Measurements from ENCODE around the gene PHF2.

Gene PHF2

DNA sequence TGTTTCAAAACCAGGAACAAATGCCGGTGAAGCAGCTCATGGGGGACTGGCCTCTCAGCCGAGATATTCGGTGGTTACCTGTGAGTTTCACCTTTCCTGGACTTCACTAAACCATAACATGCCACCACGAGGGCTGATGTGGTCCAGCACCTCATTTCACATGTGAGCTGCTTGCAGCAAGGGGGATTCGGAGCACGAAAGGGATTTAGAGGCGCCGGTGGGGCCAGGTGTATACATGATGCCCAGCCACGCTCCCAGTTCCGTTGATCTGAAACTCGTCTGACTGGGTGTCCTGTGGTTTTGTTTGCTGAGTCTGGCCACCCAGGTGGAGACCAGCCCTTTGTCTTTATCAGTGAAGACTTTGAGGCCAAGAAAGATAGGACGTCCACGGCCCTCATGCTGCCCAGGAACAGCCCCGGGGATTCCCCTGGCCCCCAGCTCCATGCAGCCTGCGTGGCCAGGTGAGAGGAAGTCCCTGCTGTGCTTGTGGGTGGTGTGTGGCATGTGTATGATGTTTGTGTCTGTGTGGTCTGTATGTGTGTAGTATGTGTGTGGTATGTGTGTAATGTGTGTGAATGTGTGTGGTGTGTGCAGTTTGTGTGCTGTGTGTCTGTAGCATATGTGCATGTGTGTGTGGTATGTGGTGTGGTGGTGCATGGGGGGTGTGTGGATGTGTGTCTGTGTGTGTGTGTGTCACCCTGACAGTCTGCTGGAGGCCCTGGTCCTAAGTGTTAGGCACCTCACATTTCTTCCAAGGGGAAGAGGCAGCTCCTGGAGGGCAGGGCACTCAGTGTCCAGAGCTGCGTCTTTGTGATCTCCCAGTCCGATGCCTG is 23.4 kb downstream of the PHF2 start:
- no peak for DNase-seq (ENCODE audit: low read depth in 2 of 2, low spot score in 1 of 2)

DNA sequence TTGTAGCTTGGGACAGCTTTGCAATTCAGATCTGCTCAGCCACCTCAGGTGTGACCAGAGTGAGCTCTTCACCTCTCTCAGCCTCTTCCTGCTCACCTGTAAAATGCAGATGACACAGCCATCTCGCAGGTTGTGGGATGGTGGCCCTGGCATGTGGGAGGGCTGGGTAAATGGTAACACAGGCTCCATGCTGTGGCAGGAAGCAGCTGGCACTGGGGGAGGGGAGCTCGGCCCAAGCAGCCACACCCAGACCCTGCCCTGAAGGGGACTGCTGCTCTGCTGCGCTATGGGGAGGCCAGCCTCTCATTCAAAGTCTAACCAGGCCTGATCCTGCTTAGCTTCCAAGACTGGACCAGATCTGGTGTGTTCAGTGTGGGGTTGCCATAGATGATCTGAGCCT is 24.1 kb downstream of the PHF2 start:
- DNase-seq (ENCODE audit: low read depth in 2 of 2, low spot score in 1 of 2), result no peak

DNA sequence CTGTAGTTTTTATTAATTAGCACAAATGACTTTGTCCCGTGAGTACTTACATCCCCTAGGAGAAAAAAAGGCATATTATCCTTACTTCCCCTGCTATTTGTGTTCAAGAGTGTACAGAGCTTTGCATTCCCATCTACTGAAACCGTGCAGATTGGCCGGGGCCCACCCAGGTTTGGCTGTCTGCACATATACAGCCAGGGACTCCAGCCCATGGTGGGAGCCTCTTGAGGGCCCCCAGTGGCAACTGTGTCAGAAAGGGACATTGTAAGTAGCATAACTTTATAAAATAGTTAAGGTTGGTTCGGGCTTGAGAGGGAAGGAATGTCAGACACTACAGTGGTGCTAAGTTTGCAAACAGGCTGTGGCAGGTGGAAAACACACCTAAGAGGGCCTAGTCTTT is 24.7 kb downstream of the PHF2 start:
- no peak for DNase-seq (ENCODE audit: low read depth in 2 of 2, low spot score in 1 of 2)

GRCh38 chr9:93601666-93602065 is 25.3 kb downstream of the PHF2 start:
- no peak for DNase-seq (ENCODE audit: low read depth in 2 of 2, low spot score in 1 of 2)

DNA sequence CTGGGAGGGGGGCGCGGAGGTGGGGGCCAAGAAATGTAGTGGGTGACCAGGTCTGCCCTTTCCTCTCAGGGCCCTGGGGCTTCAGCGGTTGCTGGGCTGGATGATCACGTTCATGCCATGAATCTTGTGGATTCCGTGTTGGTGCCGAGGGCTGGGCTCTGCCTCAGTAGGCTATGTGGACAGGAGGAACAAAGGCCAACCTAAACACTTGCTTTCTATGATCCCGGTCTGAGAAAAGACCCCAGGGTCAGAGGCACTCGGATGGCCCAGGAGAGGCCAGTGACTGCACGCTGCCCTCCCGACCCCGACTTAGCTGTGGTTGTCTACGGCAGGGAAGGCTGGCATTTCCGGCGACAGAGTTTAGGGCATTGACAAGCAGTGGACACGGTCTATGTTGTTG is 26.6 kb downstream of the PHF2 start:
- DNase-seq (ENCODE audit: low read depth in 2 of 2, low spot score in 1 of 2), result no peak

- DNase-seq (ENCODE audit: low read depth in 2 of 2, low spot score in 1 of 2), result no peak
These were observed 27.5 kb downstream of the PHF2 start for GRCh38 chr9:93603906-93604326.

DNA sequence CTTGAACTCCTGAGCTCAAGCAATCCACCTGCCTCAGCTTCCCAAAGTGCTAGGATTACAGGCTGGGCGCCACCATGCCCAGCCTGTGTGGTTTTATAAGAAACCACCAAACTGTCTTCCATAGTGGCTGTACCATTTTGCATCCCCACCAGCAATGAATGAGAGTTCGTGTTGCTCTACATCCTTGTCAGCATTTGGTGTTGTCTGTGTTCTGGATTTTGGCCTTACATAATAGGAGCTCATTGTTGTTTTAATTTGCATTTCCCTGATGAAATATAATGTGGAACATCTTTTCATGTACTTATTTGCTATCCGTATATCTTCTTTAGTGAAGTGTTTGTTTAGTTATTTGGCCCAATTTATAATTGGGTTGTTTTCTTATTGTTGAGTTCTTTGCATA is 29.8 kb downstream of the PHF2 start:
- no peak for DNase-seq (ENCODE audit: low read depth in 2 of 2, low spot score in 1 of 2)

DNA sequence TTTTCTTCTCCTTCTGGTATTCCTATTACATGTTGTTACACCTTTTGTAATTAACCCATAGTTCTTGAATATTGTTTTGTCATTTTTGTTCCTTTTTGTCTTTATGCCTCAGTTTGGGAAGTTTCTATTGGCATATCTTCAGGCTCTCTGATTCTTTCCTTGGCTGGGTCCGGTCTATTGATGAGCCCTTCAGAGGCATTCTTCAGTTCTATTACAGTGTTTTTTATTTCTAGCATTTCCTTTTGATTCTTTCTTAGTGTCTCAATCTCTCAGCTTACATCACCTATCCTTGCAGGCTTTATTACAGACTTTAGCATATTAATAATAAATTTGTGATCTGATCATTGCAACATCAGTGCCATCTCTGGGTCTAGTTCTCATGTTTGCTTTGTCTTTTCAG is 33.8 kb downstream of the PHF2 start:
- DNase-seq (ENCODE audit: low read depth in 2 of 2, low spot score in 1 of 2), result no peak

DNA sequence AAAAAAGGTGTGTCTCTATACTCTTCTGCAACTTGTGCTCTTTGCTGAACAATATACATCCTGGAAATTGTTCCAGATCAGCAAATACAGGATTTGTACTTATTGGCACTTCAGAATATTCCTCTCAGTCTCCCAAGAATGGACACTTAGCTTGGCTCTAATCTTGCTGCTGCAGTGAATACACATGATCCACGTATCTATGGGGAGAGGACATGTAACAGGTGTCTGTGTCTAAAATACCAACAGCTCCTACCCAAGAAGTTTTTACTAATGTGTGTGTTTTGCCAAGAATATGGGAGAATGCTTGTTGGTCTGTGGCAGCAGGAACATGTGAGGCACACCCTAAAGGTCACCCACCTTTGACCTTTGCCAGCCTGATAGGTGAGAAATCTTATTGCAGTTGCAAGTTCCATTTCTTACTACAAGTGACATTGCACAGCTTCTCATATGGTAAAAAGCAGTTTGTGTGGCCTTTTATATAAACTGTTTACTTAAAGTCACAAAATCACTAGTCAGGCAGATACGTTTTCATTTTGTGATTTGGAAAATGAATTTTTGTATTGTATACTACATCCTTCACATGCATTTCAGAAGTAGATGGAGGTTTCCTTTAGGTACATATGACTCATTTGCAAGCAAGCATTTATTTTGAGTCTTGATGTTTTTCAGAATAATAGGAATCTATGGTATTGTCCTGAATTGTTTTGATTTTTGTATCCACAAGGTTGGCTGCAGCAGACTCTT is 35.8 kb downstream of the PHF2 start:
- DNase-seq (ENCODE audit: low read depth in 2 of 2, low spot score in 1 of 2), result no peak

DNA sequence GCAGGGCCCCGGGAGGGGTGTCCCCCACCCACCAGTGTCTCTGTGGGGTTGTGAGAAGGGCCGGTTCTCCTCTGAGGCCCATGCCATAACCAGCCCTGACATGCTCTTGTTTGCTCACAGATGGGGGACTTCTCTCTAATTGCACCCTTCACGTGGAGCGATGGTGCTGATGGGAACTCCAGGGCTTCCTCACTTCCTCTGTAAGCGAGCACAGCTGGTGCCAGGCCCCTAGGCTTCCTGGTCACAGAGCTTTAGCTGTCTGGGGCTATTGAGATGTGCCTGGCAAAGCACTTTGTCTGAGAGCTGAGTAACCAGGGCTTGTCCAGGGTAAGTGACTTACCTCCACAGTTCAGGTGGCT is 36.4 kb downstream of the PHF2 start:
- DNase-seq (ENCODE audit: low read depth in 2 of 2, low spot score in 1 of 2), result no peak

DNA sequence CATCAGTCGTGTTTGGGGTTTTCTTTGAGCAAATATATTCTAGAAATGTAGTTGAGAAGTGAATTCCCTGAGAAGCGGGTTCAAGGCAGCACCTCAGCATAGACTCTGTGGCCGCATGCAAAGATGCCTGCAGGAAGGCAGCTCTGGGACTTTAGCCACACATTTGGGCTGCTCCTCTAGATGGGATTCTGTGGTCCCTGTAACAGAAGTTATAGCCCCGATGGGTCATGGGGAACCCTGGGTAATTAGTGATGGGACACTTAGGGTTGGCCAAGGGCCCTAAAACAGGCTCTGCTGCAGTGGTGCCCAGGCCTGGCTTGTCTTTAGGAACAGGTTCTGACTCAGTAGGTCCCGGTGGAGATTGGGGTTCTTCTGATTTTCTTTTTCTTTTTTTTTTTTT is 36.8 kb downstream of the PHF2 start:
- no peak for DNase-seq (ENCODE audit: low read depth in 2 of 2, low spot score in 1 of 2)

- no peak for DNase-seq (ENCODE audit: low read depth in 2 of 2, low spot score in 1 of 2)
These were observed 37.4 kb downstream of the PHF2 start for GRCh38 chr9:93613791-93614190.

DNA sequence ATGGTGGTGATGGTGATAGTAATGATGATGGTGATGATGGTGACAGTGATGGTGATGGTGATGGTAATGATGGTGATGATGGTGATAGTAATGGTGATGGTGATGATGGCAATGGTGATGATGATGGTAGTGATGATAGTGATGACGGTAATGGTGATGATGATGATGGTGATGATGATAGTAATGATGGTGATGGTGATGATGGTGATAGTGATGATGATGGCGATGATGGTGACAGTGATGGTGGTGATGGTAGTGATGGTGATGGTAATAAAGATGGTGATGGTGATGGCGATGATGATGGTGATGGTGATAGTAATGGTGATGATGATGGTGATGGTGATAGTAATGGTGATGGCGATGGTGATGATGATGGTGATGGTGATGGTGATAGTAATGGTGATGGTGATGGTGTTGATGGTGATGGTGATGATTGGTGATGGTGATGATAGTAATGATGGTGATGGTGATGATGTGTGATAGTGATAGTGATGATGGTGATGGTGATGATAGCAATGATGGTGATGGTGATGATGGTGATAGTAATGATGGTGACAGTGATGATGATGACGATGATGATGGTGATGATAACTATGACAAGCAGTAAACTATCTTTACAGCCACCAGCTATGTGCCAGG is 38.6 kb downstream of the PHF2 start:
- no peak for DNase-seq (ENCODE audit: low read depth in 2 of 2, low spot score in 1 of 2)

DNA sequence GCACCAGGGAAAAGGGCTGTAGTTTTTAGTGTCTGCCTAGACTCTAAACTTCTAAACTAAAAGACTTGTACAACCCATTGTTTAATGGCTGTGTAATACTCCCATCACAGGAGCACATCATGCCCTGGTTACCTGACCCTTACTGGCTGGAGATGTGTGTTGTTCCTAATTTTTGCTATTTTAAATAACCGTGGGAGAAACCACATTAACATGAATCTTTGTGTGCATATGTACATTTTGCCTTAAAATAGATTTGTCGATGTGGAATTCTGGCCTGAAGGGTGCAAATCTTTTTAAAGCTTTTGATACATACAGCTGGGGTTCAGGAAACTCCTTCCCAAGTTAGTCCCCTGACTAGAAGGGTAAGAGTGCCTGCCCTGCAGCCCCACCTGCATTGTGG is 39.7 kb downstream of the PHF2 start:
- DNase-seq (ENCODE audit: low read depth in 2 of 2, low spot score in 1 of 2), result no peak

- no peak for DNase-seq (ENCODE audit: low read depth in 2 of 2, low spot score in 1 of 2)
These were observed 40.9 kb downstream of the PHF2 start for GRCh38 chr9:93617273-93617672.

DNA sequence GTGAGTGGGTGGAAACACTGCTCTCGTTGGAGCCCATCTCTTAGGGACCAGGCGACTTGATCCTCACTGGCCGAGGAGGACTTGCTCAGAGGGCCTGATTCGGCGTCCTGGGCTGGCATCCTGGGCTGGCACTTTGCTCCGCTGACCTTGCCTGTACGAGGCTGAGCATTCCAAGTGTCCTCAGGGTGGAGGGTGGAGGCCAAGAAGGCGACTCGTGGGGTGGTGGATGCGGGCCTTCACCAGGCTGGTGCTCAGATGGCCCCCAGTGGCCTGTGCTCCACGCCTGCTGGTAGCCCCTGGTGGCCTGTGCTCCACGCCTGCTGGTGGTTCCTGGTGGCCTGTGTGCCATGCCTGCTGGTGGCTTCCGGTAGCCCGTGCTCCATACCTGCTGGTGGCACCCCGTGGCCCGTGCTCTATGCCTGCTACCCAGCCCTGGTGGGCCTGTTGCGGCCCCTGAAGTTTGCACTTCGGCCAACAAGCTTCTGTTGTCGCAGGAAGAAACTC is 42.9 kb downstream of the PHF2 start:
- no peak for DNase-seq (ENCODE audit: low read depth in 2 of 2, low spot score in 1 of 2)

GRCh38 chr9:93620041-93620506 is 43.7 kb downstream of the PHF2 start:
- DNase-seq (ENCODE audit: low read depth in 2 of 2, low spot score in 1 of 2), result no peak

GRCh38 chr9:93620881-93621820 is 44.8 kb downstream of the PHF2 start:
- no peak for DNase-seq (ENCODE audit: low read depth in 2 of 2, low spot score in 1 of 2)

DNA sequence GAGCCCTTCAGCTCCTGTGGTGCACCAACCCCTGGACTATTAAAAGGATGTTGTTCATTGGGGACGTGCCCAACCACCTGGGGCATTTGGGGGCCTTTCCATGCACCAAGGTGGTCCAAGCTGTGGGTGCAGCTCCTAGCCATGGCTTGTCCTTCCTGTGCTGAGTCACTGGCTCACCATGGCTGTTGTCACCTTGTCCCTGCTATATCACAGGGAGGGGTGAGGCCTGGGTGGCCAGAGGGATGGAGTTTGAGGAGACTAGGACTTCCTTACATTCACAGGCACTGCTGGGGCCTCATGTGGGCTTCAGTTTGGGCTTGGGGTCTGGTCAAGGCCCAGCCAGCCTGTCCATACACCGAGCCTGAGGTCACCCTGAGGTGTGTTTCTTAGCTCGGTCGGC is 45.5 kb downstream of the PHF2 start:
- no peak for DNase-seq (ENCODE audit: low read depth in 2 of 2, low spot score in 1 of 2)

DNA sequence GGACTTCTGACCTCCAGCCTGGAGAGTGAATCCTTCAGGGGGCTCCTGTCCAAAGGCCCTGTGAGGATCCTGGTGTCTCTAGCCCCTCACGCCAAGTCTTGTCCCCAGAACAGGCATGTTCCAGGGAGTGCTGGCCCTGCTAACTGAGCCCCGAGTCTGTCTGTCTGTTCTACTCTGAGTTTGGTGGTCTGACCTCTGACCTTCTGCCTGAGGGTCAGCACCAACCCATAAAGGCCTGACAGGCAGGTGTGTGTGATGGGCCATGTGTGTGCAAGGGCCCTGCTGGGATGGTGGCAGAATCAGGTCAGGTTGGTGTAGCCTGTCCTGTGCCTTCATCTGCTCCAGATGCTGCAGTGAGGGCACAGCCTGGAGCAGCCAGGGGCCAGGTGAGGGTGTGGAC is 46.3 kb downstream of the PHF2 start:
- DNase-seq (ENCODE audit: low read depth in 2 of 2, low spot score in 1 of 2), result no peak

- DNase-seq (ENCODE audit: low read depth in 2 of 2, low spot score in 1 of 2), result no peak
These were observed 47.4 kb downstream of the PHF2 start for GRCh38 chr9:93623753-93624152.
